Skeletal muscle tissue (tissue), 4 donors: ENCODE data around the gene ANK3. TPM values are rescaled to one million over a fixed set of nuclear protein-coding genes. Genes with fewer than 3 reads are reported as not detected.

Experiments
- H3K27ac ChIP-seq: one replicate; pipeline ENCODE4 v1.7.0; 2013; ENCODE audit warnings: mild to moderate bottlenecking, low read depth, low read length, inconsistent platforms
- H3K27me3 ChIP-seq, 3 donors: one replicate each; pipeline ENCODE4 v1.7.0; 2013; ENCODE audit warnings: low read length in 3 of 3; ENCODE audit not compliant: control insufficient read depth in 3 of 3, insufficient read depth in 3 of 3
- H3K36me3 ChIP-seq, 3 donors: one replicate each; pipeline ENCODE4 v1.7.0; 2013; ENCODE audit warnings: low read length in 3 of 3; ENCODE audit not compliant: control insufficient read depth in 3 of 3, insufficient read depth in 3 of 3
- H3K4me1 ChIP-seq, 3 donors: one replicate each; pipeline ENCODE4 v1.7.0; 2013; ENCODE audit warnings: low read length in 3 of 3, mild to moderate bottlenecking in 3 of 3; ENCODE audit not compliant: control insufficient read depth in 3 of 3, insufficient read depth in 3 of 3
- H3K4me3 ChIP-seq, 3 donors: one replicate each; pipeline ENCODE4 v1.7.0; 2013; ENCODE audit warnings: low read length in 3 of 3
- H3K9ac ChIP-seq, 3 donors: one replicate each; pipeline ENCODE4 v1.7.0; 2013; ENCODE audit warnings: low read length in 3 of 3, mild to moderate bottlenecking in 3 of 3, moderate library complexity in 2 of 3, low read depth in 1 of 3
- H3K9me3 ChIP-seq, 3 donors: one replicate each; pipeline ENCODE4 v1.7.0; 2013; ENCODE audit warnings: low read length in 3 of 3; ENCODE audit not compliant: control insufficient read depth in 3 of 3
- total RNA-seq: library from RNA; depleted of rRNA; stranded (reverse); fragments of >200 nt; gene quantifications from one replicate; pipeline ENCODE4 v1.2.3, GENCODE V29; 2014
- donor health status: Osteomylitis.

Gene ANK3
- total RNA-seq, 1 donor from 2014 or later, result 110 TPM

- H3K27me3 ChIP-seq, result no peaks in the 10 kb centered on the region
- H3K27ac ChIP-seq, result no peak overlapping the region
- no peak overlapping the region for H3K9ac ChIP-seq
- H3K4me1 ChIP-seq, result no peaks in the 10 kb centered on the region
- H3K36me3 ChIP-seq, result no peaks in the 10 kb centered on the region
- no peaks in the 10 kb centered on the region for H3K9me3 ChIP-seq
- no peak overlapping the region for H3K4me3 ChIP-seq
Observed at GRCh38 chr10:60230892-60231291, 158.8 kb downstream of the ANK3 start.

- H3K9me3 ChIP-seq, result no peaks in the 10 kb centered on the region
- H3K4me3 ChIP-seq, result no peak overlapping the region
- no peak overlapping the region for H3K9ac ChIP-seq
- peaks cover 0 to 9% (median 0%) of the 10 kb centered on the region in 3 donors for H3K4me1 ChIP-seq
- H3K27me3 ChIP-seq, result no peaks in the 10 kb centered on the region
- no peaks in the 10 kb centered on the region for H3K36me3 ChIP-seq
- no peak overlapping the region for H3K27ac ChIP-seq
Observed at GRCh38 chr10:60224066-60224705, 165.5 kb downstream of the ANK3 start.

- Histone ChIP-seq H3K36me3 (no peaks in the 10 kb centered on the region), H3K27ac (peak overlapping the region; percentile 57), H3K27me3 (no peaks in the 10 kb centered on the region), H3K4me1 (peaks cover 0 to 9% (median 0%) of the 10 kb centered on the region in 3 donors), H3K9me3 (no peaks in the 10 kb centered on the region), H3K4me3 (no peak overlapping the region), H3K9ac (no peak overlapping the region)
Observed at GRCh38 chr10:60222047-60222446, 167.6 kb downstream of the ANK3 start.

- peaks cover 0 to 3% (median 0%) of the 10 kb centered on the region in 3 donors for H3K4me1 ChIP-seq
- no peak overlapping the region for H3K9ac ChIP-seq
- peaks cover 0 to 6% (median 0%) of the 10 kb centered on the region in 3 donors for H3K9me3 ChIP-seq
- H3K36me3 ChIP-seq, result no peaks in the 10 kb centered on the region
- H3K27ac ChIP-seq, result no peak overlapping the region
- no peak overlapping the region for H3K4me3 ChIP-seq
- no peaks in the 10 kb centered on the region for H3K27me3 ChIP-seq
Observed at GRCh38 chr10:60212195-60212594, 177.5 kb downstream of the ANK3 start.

GRCh38 chr10:60209874-60210570, 179.7 kb downstream of the ANK3 start:
- H3K27me3 ChIP-seq, result no peaks in the 10 kb centered on the region
- no peaks in the 10 kb centered on the region for H3K36me3 ChIP-seq
- H3K4me1 ChIP-seq, result peaks cover 0 to 3% (median 0%) of the 10 kb centered on the region in 3 donors
- peaks cover 0 to 6% (median 0%) of the 10 kb centered on the region in 3 donors for H3K9me3 ChIP-seq
- H3K27ac ChIP-seq, result no peak overlapping the region
- H3K4me3 ChIP-seq, result no peak overlapping the region
- no peak overlapping the region for H3K9ac ChIP-seq

- Histone ChIP-seq H3K9ac (no peak overlapping the region), H3K36me3 (no peaks in the 10 kb centered on the region), H3K4me1 (peaks cover 0 to 3% (median 0%) of the 10 kb centered on the region in 3 donors), H3K9me3 (peaks cover 0 to 6% (median 0%) of the 10 kb centered on the region in 3 donors), H3K4me3 (no peak overlapping the region), H3K27ac (no peak overlapping the region), H3K27me3 (no peaks in the 10 kb centered on the region)
Observed at GRCh38 chr10:60208676-60209269, 180.9 kb downstream of the ANK3 start.

- H3K4me3 ChIP-seq, result no peak overlapping the region
- H3K9me3 ChIP-seq, result peaks cover 0 to 6% (median 0%) of the 10 kb centered on the region in 3 donors
- peaks cover 0 to 3% (median 0%) of the 10 kb centered on the region in 3 donors for H3K4me1 ChIP-seq
- no peak overlapping the region for H3K9ac ChIP-seq
- no peaks in the 10 kb centered on the region for H3K27me3 ChIP-seq
- no peak overlapping the region for H3K27ac ChIP-seq
- no peaks in the 10 kb centered on the region for H3K36me3 ChIP-seq
Observed at GRCh38 chr10:60207894-60208293, 181.8 kb downstream of the ANK3 start.

- peaks cover 0 to 3% (median 0%) of the 10 kb centered on the region in 3 donors for H3K4me1 ChIP-seq
- H3K9me3 ChIP-seq, result no peaks in the 10 kb centered on the region
- H3K36me3 ChIP-seq, result no peaks in the 10 kb centered on the region
- H3K9ac ChIP-seq, result no peak overlapping the region
- H3K27me3 ChIP-seq, result no peaks in the 10 kb centered on the region
- no peak overlapping the region for H3K4me3 ChIP-seq
- no peak overlapping the region for H3K27ac ChIP-seq
Observed at GRCh38 chr10:60206735-60207134, 182.9 kb downstream of the ANK3 start.

- H3K4me1 ChIP-seq, result peaks cover 0 to 3% (median 0%) of the 10 kb centered on the region in 3 donors
- no peak overlapping the region for H3K9ac ChIP-seq
- no peaks in the 10 kb centered on the region for H3K36me3 ChIP-seq
- H3K4me3 ChIP-seq, result no peak overlapping the region
- H3K9me3 ChIP-seq, result no peaks in the 10 kb centered on the region
- H3K27me3 ChIP-seq, result no peaks in the 10 kb centered on the region
- no peak overlapping the region for H3K27ac ChIP-seq
Observed at GRCh38 chr10:60205741-60206140, 183.9 kb downstream of the ANK3 start.
